Measurements from ENCODE around the gene WAC.
"Not testable (repeated sequence)": the region's sequence is repeated elsewhere in the genome, so short reads cannot be mapped to it uniquely, and the experiment has no call there.

WAC gene, protein sequence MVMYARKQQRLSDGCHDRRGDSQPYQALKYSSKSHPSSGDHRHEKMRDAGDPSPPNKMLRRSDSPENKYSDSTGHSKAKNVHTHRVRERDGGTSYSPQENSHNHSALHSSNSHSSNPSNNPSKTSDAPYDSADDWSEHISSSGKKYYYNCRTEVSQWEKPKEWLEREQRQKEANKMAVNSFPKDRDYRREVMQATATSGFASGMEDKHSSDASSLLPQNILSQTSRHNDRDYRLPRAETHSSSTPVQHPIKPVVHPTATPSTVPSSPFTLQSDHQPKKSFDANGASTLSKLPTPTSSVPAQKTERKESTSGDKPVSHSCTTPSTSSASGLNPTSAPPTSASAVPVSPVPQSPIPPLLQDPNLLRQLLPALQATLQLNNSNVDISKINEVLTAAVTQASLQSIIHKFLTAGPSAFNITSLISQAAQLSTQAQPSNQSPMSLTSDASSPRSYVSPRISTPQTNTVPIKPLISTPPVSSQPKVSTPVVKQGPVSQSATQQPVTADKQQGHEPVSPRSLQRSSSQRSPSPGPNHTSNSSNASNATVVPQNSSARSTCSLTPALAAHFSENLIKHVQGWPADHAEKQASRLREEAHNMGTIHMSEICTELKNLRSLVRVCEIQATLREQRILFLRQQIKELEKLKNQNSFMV

GRCh38 chr10:28532337-28533185, at the start of gene WAC:
WAC (plus strand) TSS chr10:28533118; CDS start chr10:28533580, 462 bp downstream.
- peak; percentile 79 for DNase-seq (ENCODE audit: insufficient read length, low spot score)
- peak; percentile 74 for FAIRE-seq

GRCh38 chr10:28489206-28489605, 43.7 kb upstream of the WAC start:
- no peak for DNase-seq (ENCODE audit: insufficient read length, low spot score)
- FAIRE-seq: no peak

- DNase-seq (ENCODE audit: insufficient read length, low spot score); FAIRE-seq: not testable (repeated sequence)
Measured at GRCh38 chr10:28490256-28490865, 42.6 kb upstream of the WAC start.

GRCh38 chr10:28492116-28492920, 40.6 kb upstream of the WAC start:
- FAIRE-seq: no peak
- no peak for DNase-seq (ENCODE audit: insufficient read length, low spot score)

- FAIRE-seq: no peak
- no peak for DNase-seq (ENCODE audit: insufficient read length, low spot score)
Measured at GRCh38 chr10:28494420-28494819, 38.5 kb upstream of the WAC start.

DNA sequence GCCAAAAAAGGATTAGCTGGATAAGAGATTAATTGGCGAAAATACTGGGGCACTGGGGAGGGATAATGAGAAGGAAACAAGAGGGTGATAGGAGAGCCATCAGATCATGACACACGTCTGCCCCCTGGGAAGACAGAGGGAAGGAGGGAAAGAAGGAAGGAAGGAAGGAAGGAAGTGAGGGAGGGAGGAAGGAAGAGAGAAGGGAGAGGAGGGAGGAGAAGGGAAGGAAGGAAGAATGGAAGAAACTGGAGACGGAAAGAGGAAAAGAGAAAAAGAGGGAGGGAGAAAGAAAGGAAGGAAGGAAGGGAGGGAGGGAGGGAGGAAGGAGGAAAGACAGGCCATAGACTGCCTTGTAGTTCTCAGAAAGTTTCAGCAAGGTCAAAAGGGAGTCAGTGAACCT, 37.8 kb upstream of the WAC start:
- no peak for FAIRE-seq

DNA sequence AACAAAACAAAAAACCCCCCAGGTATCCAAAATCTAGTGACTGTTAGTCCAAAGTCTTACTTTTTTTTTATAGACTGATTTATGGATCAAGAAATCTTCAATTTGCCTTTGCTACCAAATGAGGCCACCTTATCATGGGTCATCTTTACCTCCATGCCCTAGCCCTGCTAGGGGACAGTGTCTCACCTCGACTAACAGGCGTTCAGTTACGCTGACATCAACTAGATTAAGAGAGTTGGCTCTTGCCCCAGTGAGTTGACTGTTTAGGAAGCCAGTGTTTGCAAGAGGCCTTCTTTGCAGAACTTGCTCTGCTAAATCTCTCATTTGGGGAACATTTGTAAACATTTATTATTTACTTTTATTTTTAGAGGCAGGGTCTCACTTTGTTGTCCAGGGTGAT, 36.9 kb upstream of the WAC start:
- DNase-seq (ENCODE audit: insufficient read length, low spot score): no peak
- no peak for FAIRE-seq

More for the DNA sequence above, 37.8 kb upstream of the WAC start:
- DNase-seq (ENCODE audit: insufficient read length, low spot score): no peak

DNA sequence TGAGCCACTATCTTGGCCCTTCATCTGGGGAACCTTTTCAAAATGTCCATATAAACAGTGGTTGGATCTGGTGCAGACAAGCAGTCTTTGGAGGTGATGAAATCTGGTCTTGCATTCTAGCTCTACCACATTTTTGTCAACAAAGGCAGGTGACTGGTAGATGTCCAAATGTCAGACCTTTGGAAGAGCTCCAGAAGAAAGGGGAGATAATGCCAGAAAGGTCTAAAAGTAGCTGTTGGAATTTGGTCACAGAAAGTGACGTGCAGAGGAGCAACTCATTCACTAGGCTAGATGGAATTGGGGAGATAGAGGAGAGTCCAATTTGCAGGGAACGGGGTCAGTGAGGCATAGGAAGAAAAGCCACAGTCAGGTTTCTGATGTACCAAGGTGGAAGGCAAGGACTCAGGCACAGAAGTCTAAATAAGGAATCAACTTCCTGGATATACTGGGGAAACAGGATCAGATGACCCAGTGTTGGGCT, 36.4 kb upstream of the WAC start:
- DNase-seq (ENCODE audit: insufficient read length, low spot score) (no peak), FAIRE-seq (no peak)

DNA sequence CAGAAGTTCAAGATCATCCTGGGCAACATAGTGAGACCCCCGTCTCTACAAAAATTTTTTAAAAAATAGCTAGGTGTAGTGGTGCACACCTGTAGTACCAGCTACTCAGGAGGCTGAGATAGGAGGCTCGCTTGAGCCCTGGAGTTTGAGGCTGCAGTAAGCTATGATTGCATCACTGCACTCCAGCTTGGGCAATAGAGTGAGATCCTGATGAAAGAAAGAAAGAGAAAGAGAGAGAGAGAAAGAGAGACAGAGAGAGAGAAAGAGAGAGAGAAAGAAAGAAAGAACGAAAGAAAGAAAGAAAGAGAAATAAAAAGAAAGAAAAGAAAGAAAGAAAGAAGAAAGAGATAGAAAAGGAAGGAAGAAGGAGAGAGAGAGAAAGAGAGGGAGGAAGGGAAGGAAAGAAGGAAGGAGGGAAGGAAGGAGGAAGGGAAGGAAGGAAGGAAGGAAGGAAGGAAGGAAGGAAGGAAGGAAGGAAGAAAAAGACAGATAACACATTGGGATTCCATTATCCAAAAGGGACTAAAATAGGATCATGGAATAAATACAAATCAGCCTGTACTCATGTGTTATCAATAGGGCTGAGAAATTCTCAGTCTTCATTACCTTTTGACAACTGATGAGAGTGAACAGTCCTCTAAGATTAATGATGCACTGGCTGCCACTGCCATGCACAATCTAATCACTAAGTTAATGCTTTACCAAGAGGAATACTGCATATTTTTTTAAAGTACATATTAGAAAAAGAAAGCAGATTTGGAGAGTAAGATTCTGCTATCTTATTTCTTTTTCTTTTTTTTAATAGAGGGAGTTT, 35.4 kb upstream of the WAC start:
- DNase-seq (ENCODE audit: insufficient read length, low spot score) (no peak), FAIRE-seq (no peak)

- FAIRE-seq: not testable (repeated sequence)
Measured at GRCh38 chr10:28500203-28500602, 32.7 kb upstream of the WAC start.

GRCh38 chr10:28503114-28503513, 29.8 kb upstream of the WAC start:
- FAIRE-seq (no peak), DNase-seq (ENCODE audit: insufficient read length, low spot score) (no peak)

More at GRCh38 chr10:28500203-28500602, 32.7 kb upstream of the WAC start:
- not testable (repeated sequence) for DNase-seq (ENCODE audit: insufficient read length, low spot score)

DNA sequence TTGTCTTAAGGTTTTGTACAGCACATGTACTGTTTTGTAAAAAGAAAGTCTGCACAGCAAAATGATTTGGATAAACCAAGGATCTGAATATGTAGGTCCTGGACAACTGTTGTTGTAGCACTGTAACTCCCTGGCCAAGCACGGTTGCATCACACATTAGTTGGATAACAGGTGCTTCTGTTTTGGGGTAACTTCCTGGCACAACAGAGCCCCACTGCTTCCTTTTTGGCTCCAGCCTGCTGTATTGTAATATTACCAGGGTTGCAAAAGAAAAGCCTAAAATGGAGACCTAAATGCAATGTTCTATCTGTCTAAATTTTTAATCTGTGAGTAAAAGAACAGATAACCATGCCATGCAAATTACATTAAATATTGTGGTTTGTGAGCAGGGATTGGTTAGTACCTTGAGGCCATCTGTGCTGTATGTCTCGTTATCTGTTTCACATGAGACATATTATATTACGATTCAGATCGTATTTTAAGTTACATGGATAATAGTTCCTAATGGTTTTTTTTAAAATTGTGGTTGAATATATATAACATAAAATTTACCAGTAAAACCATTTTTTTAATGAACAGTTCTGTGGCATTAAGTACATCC, 27.5 kb upstream of the WAC start:
- DNase-seq (ENCODE audit: insufficient read length, low spot score): no peak
- no peak for FAIRE-seq

DNA sequence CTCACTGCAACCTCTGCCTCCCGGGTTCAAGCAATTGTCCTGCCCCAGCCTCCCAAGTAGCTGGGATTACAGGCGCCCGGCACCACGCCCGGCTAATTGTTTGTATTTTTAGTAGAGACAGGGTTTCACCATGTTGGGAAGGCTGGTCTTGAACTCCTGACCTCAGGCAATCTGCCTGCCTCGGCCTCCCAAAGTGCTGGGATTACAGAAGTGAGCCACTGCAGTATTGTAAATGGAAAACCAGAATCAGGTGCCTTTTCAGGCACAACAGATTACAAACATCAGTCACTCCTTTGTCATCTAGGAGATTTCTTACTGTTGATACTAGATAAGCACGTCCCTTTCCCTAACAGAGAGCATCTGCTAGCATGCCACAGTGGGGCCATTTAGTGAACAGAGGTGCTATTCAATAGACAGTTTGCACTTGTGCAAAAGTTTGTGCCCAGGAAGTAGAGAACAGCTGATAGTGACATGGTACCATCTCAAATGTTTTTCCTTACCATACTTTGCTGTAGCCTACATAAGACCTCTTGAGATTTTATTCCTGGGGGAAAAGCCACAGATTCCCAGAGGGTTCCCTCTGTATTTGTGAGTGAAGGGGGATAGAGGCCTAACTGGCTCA, 24.5 kb upstream of the WAC start:
- DNase-seq (ENCODE audit: insufficient read length, low spot score) (no peak), FAIRE-seq (no peak)

- no peak for FAIRE-seq
- DNase-seq (ENCODE audit: insufficient read length, low spot score): no peak
Measured at GRCh38 chr10:28509286-28509685, 23.6 kb upstream of the WAC start.

DNA sequence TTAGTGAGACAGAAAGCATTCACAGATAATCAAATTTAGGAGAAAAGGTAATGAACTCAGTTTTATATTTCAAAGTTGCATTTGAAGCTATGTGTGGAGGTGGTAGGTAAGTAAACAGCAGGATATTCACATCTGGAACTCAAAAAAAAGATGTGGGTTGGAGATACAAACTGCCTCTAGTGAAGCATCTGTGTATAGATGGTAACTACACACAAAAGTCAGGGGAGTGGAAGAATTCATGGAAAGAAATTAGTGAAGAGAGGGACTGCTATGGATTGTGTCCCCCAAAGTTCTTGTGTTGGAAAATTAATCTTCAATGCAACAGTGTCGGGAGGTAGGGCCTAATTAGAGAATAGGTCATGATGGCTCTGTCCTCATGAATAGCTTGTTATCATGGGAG, 18.3 kb upstream of the WAC start:
- FAIRE-seq: no peak

GRCh38 chr10:28520346-28520745, 12.6 kb upstream of the WAC start:
- no peak for FAIRE-seq
- DNase-seq (ENCODE audit: insufficient read length, low spot score): no peak

More for the DNA sequence above, 18.3 kb upstream of the WAC start:
- no peak for DNase-seq (ENCODE audit: insufficient read length, low spot score)

- FAIRE-seq; DNase-seq (ENCODE audit: insufficient read length, low spot score): not testable (repeated sequence)
Measured at GRCh38 chr10:28520828-28521227, 12.1 kb upstream of the WAC start.

GRCh38 chr10:28521961-28522360, 11.0 kb upstream of the WAC start:
- not testable (repeated sequence) for DNase-seq (ENCODE audit: insufficient read length, low spot score); FAIRE-seq
